NCI-H187 (cell line): ENCODE data around the gene AVPR1A.

Experiments
- DNase-seq, 2 experiments: peaks; one replicate each; lab custom pipeline; 2025; lab: John Stamatoyannopoulos, UW

The AVPR1A gene

DNA sequence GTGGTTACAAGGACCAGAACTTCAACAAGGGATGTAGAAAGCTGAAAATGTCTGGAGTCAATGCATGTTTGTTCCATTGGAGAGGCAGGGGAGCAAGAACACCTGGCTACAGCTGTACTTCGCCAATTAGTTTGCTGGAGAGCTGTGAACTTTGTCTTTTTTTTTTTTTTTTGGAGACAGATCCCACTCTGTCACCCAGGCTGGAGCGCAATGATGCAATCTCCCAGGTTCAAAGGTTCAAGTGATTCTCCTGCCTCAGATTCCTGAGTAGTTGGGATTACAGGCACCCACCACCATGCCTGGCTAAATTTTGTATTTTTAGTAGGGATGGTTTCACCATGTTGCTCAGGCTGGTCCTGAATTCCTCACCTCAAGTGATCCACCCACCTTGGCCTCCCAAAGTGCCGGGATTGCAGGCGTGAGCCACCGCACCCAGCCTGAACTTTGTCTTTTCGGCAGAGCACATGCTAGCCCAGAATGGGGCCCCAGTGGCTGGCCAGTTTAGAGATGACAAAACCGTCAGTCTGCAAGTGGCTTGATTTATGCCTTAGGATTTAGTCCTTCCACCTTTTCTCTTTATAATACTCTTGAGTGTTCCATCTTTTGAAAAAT is 55.5 kb downstream of the AVPR1A start:
- DNase-seq = no peak

DNA sequence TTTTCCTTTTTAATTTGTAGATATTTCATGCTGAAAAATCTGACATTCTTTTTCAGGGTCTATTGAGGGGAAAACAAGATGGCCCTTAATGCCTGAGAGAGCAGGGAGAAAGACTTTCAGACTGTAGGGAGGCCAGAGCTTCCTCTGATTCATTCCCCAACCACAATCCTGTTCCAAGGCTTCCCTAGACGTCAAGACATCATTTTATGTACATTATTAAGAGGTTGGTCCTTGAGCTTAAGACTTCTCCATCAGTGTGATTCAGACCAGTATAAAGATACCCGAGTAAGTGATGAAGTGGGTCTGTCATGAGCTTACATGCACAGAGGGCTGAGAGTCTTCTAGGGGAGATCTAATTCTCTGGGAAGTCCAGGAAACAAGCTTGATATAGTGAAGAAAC is 57.3 kb downstream of the AVPR1A start:
- no peak for DNase-seq

DNA sequence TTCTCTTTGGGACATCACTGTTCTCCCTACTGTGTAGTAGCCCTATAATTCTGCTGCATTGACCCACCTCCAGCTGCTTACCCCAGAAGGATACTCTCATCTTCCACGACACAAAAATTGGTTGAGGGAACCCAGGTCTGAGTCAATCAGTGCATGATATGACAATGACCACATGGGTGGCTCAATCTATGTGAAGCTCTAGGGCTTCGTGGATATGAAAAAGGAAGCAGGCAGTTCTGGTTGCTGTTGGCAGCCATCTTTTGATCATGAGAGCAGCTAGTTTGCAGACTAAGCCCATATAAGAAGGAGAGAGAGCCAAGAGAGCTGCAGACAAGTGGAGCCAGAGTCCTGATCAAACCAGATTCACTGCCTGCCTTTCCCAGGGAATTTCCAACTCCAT is 57.9 kb downstream of the AVPR1A start:
- no peak for DNase-seq
